GM19438 (cell line): Measurements from ENCODE around the gene NELL1.

Experiments used
- ATAC-seq: cut with Tn5 transposase; IDR thresholded peaks from one replicate; pipeline ENCODE4 v1.9.1; 2021; ENCODE audit warnings: low read depth; ENCODE audit not compliant: unreplicated experiment

The NELL1 gene

GRCh38 chr11:21602699-21603098 is 933.3 kb downstream of the NELL1 start:
- no peak for ATAC-seq

DNA sequence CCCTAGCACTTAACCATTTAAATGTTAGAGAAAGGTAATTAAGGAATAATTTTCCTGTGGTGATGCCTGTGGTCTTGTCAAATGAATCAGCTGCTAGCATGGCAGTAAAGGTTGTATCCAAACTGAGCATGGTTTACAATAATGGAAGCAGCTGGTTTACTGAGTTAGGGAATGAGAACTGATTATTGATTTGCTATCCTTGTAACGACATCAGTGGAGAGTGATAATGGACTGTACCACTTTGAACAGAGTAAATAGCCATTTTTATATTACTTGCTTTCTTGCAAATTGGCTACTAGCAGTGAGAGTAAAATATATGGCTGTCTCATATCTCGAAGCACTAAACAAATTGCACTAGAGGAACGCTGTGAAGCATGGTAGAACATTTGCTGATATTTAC is 934.5 kb downstream of the NELL1 start:
- no peak for ATAC-seq

GRCh38 chr11:21604564-21604963 is 935.2 kb downstream of the NELL1 start:
- no peak for ATAC-seq

DNA sequence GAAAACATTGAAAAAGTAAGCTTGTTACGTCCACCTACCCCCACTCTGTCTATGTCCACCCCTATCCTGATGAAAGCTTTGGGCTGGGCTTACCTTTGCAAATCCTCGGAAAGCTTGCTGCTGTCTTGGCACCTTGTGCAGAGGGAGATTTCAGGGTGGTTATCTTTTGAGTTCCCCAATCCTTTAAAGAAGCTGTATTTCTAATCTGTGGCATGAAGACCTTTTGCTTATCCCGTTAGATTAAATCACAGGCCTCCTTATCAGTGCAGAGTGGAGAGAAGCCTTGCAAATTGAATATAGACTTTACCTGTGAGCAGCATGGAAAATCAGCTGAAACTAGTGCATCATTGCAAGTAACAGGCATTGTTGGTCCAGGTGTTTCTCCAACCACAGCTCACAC is 942.9 kb downstream of the NELL1 start:
- ATAC-seq = no peak

GRCh38 chr11:21614961-21615360 is 945.6 kb downstream of the NELL1 start:
- ATAC-seq = no peak

DNA sequence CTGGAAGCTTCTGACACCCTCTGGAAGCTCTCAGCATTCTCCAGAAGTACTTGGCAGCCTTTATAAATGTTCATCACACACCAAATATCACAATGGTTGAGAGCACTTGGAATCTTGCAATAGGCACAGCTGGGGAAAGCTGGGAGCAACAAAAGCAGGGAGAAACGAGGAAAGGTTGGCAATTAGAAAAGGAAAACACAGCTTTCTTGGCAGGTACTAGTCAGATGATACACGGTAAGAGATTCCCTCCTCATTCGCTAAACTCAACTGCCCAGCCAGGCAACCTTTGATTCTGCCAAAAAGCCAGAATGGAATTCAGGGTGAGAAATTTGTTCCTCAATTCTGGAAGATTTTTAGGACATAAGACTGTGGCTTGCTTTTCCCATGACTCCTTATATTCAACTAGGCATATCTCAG is 946.6 kb downstream of the NELL1 start:
- ATAC-seq = no peak

GRCh38 chr11:21622566-21622965 is 953.2 kb downstream of the NELL1 start:
- no peak for ATAC-seq

DNA sequence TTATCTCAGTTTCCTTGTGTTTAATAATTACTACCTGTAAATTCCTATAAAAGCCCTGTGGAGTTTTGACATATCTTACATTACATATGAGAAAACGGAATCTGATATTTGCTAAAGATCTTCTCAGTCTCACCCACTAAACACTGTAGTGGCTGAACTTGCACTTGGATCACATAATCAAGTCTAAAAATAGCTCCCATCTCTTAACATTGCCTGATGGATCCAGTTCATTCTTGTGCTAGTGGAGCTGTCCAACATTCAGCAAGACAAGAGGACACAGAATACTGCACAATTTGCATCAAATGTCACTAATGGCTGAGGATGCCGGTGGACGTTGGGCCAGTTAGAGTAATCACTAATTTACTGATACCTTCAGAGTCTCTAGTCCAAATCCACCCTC is 953.6 kb downstream of the NELL1 start:
- ATAC-seq = no peak
